RPMI8226 (cell line): ENCODE results near the gene CDKN2B.
A peak's percentile ranks its signal among the peaks of the same experiment; 100 is the strongest.
"Not testable (repeated sequence)": the region's sequence is repeated elsewhere in the genome, so short reads cannot be mapped to it uniquely, and the experiment has no call there.

Experiments
- DNase-seq: peaks from one replicate; pipeline ENCODE4 v3.0.0-alpha.2; 2015

Gene CDKN2B

GRCh38 chr9:21968331-21969010 is 40.6 kb downstream of the CDKN2B start:
- no peak for DNase-seq

GRCh38 chr9:21967702-21968101 is 41.4 kb downstream of the CDKN2B start:
- DNase-seq = no peak

DNA sequence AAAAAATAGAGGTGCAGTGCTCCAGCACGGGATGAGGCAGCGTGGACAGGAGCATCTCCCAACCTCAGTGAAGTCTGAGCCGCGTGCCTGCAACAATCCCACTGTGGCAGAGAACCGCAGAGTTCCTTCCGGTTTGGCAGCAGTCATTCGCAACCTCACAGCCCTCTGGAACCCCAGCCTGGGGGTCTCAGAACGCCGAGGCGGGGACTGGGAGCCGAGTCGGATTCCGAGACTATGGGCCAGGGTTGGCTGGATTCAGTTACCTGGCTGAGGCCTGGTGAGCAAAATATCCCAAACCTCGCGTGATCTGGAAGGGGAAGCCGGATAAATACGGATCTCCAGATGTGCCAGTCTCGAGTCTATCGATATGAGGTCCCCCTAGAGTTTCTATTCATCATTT is 41.9 kb downstream of the CDKN2B start:
- DNase-seq = no peak

DNA sequence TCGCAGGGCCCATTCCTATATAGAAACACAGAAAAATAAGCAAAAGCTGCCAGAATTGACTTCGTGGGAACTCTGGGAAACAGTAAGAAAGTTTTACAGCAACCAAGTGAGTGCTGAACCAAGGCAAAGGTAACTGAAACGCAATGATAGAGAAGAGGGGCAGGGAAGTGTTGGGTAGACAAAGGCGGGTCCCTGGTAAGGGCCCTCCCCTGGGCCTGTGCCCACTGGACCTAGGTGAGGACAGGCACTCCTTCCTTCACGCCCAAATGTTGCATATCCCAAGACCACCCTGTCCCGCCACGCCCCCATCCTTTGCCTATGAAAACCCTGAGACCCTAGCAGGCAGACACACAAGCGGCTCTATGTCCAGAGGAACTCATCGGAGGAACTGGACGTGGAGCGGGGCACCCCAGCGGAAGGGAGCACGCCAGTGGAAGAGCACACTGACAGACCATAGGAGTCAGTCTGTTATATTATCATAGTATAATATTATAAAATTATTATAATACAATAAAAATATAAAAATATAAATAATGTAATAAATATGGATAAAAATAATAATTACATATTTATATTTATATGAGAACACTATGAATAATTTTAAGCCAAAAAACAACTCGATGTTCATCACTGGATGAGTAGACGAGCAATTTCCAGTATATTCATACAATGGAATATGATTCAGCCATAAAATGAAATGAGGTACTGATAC is 42.8 kb downstream of the CDKN2B start:
- DNase-seq = no peak

- peak; percentile 74 for DNase-seq
These were observed 43.6 kb downstream of the CDKN2B start for GRCh38 chr9:21965401-21965951.

DNA sequence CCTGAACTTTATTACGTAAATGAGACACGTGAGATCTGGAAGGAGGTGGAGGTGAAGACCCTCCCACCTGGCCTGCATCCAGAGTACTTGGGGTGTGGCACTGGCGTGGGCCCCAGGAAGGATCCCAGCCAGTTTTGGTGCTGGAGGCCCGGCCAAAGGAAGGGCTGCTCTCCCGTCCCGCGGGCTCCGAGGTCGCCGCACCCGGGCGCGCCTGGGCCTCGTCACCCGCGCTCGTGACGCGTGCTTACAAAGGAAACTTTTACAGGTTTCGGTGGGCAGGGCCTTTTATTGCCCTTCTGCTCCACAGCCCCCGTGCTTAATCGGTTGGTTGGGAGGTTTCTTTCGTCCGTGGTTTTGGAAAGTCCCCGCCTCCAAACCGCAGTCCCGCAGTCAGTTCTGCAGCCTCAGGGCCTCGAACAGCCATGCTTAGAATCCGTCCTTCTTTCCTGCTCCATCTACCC is 44.1 kb downstream of the CDKN2B start:
- peak; percentile 70 for DNase-seq

DNA sequence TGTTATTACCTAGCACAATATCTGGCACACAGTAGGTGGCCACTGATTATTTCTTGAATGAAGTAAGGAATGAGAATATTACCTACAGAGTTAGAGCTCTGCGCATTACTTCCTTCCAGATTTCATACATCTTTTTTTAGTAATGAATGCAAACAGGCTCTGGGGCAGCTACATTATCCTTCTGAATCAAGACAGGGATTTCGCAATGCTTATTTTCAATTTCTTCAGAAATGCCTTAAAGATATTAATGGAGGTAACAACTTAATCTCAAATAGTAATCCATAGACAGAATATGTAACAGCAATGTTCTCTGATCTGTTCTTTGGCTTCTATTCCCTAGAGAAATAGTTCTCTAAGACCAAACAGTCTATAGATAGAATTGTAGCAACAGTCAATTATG is 47.5 kb downstream of the CDKN2B start:
- DNase-seq = no peak

- DNase-seq = not testable (repeated sequence)
These were observed 49.8 kb downstream of the CDKN2B start for GRCh38 chr9:21959268-21959667.

GRCh38 chr9:21958833-21959232 is 50.3 kb downstream of the CDKN2B start:
- DNase-seq = no peak
